GM18867 (cell line): ENCODE measurements around the gene UBQLNL.
A peak's percentile ranks its signal among the peaks of the same experiment; 100 is the strongest.

Experiments used
- ATAC-seq: cut with Tn5 transposase; IDR thresholded peaks from one replicate; pipeline ENCODE4 v1.9.1; 2021; ENCODE audit warnings: mild to moderate bottlenecking, moderate library complexity; ENCODE audit not compliant: unreplicated experiment

UBQLNL gene, protein sequence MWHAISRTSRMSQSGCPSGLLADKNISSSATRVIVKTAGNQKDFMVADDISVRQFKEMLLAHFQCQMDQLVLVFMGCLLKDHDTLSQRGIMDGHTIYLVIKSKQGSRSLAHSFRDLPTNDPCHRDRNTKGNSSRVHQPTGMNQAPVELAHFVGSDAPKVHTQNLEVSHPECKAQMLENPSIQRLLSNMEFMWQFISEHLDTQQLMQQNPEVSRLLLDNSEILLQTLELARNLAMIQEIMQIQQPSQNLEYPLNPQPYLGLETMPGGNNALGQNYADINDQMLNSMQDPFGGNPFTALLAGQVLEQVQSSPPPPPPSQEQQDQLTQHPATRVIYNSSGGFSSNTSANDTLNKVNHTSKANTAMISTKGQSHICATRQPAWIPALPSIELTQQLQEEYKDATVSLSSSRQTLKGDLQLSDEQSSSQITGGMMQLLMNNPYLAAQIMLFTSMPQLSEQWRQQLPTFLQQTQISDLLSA

DNA sequence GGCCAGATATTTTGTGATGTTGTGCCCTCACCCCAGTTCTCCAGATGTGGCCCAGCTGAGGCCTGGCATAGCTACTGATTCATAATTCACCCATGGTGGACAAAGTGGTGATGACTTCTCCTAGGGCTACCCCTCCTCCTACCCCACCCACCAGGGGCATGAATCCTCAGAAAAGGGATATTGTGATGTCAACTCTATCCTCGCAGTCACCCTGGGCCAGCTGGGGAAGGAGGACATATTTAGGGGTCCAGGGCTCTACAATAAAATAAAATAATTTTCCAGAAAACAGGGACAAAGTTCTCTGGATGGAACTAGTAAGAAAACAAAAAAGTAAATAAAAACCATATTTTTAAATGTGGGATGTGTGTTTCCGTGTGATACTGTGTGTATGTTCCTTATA, at the start of gene UBQLNL:
Gene UBQLNL, minus strand, starts transcription at position 101 of the 400 bp plus-strand sequence. CDS start 258 bp downstream, outside the sequence.
- no peak for ATAC-seq

DNA sequence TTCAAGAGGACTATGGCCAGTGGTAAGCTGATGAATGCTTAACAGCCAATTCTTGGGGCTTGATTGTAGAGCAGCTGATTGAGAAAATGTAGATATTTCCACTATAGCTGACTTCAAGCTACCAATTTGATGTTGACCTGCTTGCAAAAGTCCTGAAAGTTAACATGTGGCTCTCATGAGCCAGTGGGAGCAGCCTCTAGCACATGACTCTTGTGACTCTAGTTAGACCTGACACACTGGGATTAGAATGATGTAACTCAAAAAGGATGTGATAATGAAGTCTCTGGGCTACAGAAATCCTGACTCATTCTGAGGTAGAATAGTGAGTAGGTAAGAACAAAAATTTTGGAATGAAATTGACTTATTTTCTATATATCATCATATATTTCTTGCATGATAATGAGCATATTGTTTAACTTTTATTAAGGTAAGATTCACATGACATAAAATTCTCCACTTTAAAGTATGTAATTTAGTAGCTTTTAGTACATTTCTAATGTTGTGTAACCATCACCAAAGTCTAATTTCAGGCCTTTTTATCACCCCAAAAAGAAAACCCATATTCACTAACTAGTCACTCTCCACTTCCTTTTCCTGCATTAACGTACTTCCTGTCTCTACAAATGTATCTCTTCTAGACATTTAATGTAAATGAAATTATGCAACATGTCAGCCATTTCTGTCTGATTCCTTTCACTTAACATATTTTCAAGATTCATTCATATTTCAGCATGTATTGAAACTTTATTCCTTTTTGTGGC, 47.9 kb upstream of the UBQLNL start:
- no peak for ATAC-seq

DNA sequence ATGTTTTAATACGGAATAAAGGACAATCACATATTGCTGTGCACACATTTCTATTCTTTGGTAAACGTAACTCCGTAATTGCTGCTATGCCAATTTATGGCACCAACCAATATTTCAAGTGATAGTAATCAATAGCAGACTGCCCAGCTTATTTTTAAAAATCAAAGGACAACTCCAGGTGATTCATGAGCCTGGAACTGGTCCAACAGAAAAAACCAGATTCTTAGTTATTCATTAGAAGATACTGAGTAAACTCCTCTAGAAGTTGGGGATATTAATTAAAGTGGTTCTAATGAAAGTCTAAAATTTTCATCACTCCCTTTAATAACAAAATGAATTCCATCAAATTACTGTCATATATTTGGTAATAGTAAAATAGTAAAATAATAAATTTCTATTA, 41.3 kb upstream of the UBQLNL start:
- ATAC-seq = no peak

DNA sequence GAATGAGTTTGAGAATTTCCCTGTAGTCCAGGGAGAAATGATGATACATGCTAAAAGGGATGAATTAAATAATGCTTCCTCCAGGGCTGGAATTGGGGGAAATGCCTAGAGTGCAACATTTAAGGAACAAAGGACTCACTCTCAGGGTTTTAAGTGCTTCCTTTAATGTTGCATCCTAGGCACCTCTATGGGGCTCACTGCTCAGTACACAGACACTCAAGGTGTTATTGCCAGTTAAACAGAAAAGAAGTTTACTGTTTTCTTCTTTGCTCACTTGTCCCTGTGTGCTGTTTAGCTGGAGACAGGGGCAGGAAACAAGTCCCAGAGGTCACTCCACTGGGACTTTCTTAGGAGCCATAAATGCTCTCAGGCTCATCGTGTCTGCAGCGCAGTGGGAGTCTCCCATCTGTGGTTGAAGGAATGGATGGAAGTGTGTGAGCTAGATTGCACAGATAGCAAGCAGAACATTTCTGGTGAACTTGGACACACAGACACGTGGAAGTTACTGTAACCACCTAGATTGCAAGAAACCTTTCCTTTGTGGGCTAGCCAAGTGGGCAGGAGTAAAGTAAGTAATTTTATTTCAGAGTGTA, 40.2 kb upstream of the UBQLNL start:
- no peak for ATAC-seq

GRCh38 chr11:5553343-5553742, 36.8 kb upstream of the UBQLNL start:
- no peak for ATAC-seq

DNA sequence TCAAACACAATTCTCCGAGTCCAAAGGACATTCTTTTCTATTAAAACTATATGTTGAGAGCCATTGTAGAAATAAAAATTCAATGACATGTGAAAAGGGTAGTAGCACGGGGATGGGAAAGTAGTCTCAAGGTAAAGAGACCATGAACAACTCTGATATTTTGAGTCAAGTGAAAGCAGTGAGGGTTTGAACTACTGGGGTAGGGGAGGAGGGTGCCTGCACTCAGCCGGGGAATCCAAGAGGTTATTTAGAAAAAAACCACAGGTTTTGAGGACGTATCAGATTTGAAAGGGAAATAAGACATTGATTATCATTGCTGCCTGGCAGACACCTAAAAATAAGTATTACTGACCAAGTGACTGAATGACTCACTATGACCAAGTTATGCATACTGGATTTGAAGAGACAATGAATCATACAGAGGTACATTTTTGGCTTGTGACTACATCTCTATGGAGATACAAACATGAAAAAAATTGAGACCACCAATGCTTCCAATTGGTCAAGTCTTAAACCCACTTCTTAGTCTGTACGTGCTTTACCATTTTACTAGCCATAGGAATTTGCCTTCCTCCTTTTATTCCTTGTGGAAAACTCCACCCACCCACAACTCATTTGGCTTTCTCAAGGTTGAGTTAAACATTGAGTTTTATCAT, 34.1 kb upstream of the UBQLNL start:
- peak; percentile 67 for ATAC-seq

- no peak for ATAC-seq
These were observed 31.9 kb upstream of the UBQLNL start, which contains the start of gene OR52H1 for GRCh38 chr11:5548440-5548839. TSS of gene OR52H1 (minus strand) at chr11:5548540. CDS start at chr11:5545505, 3,035 bp downstream.

DNA sequence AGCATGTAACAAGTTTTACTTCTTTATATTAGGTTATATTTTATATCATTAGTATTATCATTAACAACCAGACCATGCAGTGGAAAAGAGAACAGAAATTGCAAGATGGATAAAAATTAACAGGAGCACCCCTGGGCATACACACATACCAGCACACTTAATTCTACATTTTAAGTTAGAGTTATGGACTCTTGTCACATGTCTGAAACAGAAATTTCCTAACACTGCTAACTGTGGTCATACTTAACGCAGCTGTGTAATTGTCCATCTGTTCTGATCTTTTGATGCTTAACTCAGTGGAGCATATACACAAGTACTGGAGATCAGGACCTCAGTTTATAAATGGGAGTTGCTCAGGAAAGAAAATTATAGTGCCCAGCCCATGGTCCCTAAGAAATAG, 31.5 kb upstream of the UBQLNL start:
- peak; percentile 38 for ATAC-seq

GRCh38 chr11:5546457-5546856, 30.0 kb upstream of the UBQLNL start:
- no peak for ATAC-seq

DNA sequence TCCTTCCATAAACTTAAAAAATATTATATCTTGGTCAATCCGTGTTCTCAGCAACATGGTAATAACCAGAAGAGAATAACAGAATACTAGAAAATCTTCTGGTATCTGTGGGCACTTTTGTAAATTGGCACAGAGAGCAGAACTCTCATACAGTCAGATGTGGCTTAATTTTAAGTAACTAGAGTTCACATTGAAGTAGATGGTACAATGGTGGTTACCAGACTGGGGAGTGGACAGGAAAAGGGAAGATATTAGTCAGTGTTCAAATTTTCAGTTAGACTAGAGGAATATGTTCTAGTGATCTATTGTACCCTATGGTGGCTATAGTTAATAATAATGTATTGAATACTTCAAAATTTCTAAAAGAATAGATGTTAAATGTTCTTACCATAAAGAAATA, 24.9 kb upstream of the UBQLNL start:
- no peak for ATAC-seq

DNA sequence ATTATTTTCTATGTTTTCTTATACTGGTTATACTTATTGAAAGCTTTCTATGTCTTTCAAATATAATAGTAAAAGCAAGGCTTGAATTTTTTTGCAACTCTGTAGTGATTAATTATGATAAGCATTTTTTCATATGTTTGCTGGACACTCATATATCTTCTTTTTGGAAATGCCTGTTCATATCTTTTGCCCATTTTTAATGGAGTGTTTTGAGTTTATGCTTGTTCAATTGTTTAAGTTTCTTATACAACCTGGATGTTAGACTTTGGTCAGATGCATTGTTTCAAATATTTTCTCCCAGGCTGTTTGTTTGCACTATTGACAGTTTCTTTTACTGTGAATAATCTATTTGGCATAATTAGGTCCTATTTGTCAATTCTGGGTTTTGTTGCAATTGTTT, 20.0 kb upstream of the UBQLNL start:
- no peak for ATAC-seq

GRCh38 chr11:5534046-5534445, 17.5 kb upstream of the UBQLNL start:
- no peak for ATAC-seq

GRCh38 chr11:5531053-5531831, 14.7 kb upstream of the UBQLNL start:
- ATAC-seq = no peak

GRCh38 chr11:5528495-5528894, 12.0 kb upstream of the UBQLNL start:
- no peak for ATAC-seq

GRCh38 chr11:5527716-5528115, 11.2 kb upstream of the UBQLNL start:
- no peak for ATAC-seq

DNA sequence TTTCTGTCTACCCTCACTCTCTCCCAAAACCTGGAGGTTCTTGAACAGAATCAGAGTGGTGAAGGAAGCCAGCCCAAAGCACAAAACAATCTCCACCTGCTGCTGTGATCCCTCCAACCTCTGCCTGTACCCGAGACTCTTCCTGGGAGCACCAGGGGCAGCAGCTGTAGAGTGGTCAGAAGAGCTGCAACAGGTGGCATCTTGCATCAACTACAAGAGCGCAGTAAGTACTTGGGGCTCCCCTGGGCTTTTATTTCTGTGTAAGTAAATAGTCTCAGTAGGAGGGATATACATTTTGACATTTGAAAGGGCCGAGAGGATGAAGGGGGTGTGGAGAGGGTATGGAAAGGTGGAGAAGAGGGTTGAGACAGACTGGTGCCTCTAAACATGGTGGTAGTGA, 8.3 kb upstream of the UBQLNL start:
- ATAC-seq = no peak

DNA sequence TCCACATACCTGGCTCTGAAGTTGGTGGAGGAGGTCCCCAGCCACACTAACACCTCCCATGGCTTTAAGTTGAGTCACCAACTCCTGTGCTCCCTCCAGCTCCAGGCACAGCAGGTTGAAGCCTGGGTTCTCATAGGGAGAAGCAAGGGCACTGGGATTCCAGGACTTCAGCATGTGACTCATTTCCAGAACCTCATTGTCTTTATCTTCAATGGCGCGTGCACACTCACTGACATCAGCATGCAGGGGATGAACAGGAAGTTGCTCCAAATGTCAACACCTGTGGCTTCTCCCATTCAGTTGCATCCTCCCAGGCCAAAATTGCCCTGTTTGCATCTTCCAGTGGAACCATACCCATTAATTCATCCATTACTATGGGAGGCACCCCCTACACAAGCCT, 5.8 kb upstream of the UBQLNL start:
- ATAC-seq = no peak

GRCh38 chr11:5521540-5521939, 5.0 kb upstream of the UBQLNL start:
- no peak for ATAC-seq

- ATAC-seq = no peak
These were observed 1.7 kb downstream of the UBQLNL start for GRCh38 chr11:5514841-5515240.

DNA sequence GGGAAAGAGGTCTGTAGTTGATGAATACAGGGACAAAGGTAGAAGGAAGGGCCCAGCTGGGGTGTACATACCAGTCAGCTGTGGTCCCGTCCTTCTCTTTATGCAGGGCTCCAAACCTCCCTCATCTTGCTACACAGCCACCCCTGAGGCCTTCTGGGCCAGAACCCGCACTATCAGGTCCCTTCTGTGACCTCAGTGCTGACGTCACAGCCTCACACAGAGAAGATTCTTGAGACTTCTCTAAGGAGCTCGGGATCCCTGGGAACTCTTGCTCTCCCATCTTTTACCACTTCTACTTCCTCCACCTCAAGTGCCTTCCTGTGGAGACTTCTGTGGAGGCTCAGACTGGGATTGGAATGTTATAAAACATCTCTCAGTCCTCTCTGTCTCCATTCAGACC, 6.7 kb downstream of the UBQLNL start, which contains the start of gene UBQLN3:
Gene UBQLN3, minus strand, starts transcription at position 155 of the 400 bp plus-strand sequence. CDS start 399 bp downstream, outside the sequence.
- no peak for ATAC-seq
